GM18907 (cell line): ENCODE results near the gene IMMP2L.

Experiments
- ATAC-seq: cut with Tn5 transposase; IDR thresholded peaks from one replicate; pipeline ENCODE4 v1.9.1; 2021; ENCODE audit warnings: mild to moderate bottlenecking, moderate library complexity; ENCODE audit not compliant: unreplicated experiment

IMMP2L gene

GRCh38 chr7:110784749-110785148 is 777.5 kb downstream of the IMMP2L start:
- no peak for ATAC-seq

GRCh38 chr7:110780712-110781111 is 781.6 kb downstream of the IMMP2L start:
- ATAC-seq, result no peak

GRCh38 chr7:110779339-110779738 is 783.0 kb downstream of the IMMP2L start:
- ATAC-seq, result no peak

GRCh38 chr7:110775046-110775445 is 787.2 kb downstream of the IMMP2L start:
- ATAC-seq, result no peak

- no peak for ATAC-seq
These were observed 788.2 kb downstream of the IMMP2L start for GRCh38 chr7:110774071-110774470.

GRCh38 chr7:110772615-110773014 is 789.7 kb downstream of the IMMP2L start:
- ATAC-seq, result no peak

- ATAC-seq, result no peak
These were observed 790.6 kb downstream of the IMMP2L start for GRCh38 chr7:110771717-110772116.

- no peak for ATAC-seq
These were observed 794.7 kb downstream of the IMMP2L start for GRCh38 chr7:110767550-110768110.

- ATAC-seq, result no peak
These were observed 795.4 kb downstream of the IMMP2L start for GRCh38 chr7:110766864-110767263.

- no peak for ATAC-seq
These were observed 797.4 kb downstream of the IMMP2L start for GRCh38 chr7:110764852-110765251.

- ATAC-seq, result no peak
These were observed 799.6 kb downstream of the IMMP2L start for GRCh38 chr7:110762546-110763225.

GRCh38 chr7:110760341-110760740 is 802.0 kb downstream of the IMMP2L start:
- no peak for ATAC-seq

GRCh38 chr7:110759069-110759468 is 803.2 kb downstream of the IMMP2L start:
- no peak for ATAC-seq

GRCh38 chr7:110754649-110755048 is 807.6 kb downstream of the IMMP2L start:
- no peak for ATAC-seq

GRCh38 chr7:110750931-110751605 is 811.2 kb downstream of the IMMP2L start:
- ATAC-seq, result no peak

- no peak for ATAC-seq
These were observed 829.1 kb downstream of the IMMP2L start for GRCh38 chr7:110733221-110733620.

- ATAC-seq, result no peak
These were observed 837.5 kb downstream of the IMMP2L start for GRCh38 chr7:110724811-110725210.

- no peak for ATAC-seq
These were observed 840.9 kb downstream of the IMMP2L start for GRCh38 chr7:110721395-110721794.

- ATAC-seq, result no peak
These were observed 841.7 kb downstream of the IMMP2L start for GRCh38 chr7:110720626-110721025.

GRCh38 chr7:110719741-110720140 is 842.6 kb downstream of the IMMP2L start:
- ATAC-seq, result no peak

- no peak for ATAC-seq
These were observed 843.6 kb downstream of the IMMP2L start for GRCh38 chr7:110718503-110719205.

- ATAC-seq, result no peak
These were observed 858.1 kb downstream of the IMMP2L start for GRCh38 chr7:110704225-110704624.
